Suppressor macrophage treated with lipopolysaccharide for 1 hour (primary cell): ENCODE data around the gene CCDC92.

ENCODE experiments used
- DNase-seq, 3 donors: peaks; one replicate each; pipeline ENCODE4 v3.0.0-alpha.2; 2020 to 2022

Gene CCDC92

DNA sequence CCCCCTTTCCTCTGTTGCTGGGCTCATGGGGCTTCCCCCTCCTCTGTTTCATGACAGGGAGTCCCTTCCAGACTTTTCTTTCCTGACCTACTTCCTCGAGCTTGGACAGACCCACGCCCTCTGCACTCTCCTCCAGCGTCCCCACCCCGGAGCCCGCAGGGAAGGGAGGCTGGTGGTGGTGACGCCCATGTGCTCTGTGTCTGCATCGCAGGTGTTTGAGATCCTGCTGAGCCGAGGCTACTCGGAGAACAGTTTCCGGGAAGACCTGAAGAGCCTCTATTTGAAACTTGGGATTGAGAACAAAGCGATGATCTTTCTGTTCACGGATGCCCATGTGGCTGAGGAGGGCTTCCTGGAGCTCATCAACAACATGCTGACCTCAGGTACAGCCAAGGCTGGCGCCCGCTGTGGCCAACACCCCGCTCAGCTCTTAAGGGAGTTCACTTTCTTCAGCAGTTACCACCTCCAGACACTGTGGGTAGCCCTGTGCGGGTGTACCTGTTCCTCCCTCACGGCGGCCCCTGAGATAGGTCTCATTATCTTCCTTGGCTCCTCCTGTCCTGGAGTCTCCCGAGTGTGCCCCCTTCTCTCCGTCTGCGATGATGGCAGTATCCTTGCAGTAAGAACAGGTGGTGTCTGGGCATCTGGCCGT, 85.6 kb downstream of the CCDC92 start:
- no peak for DNase-seq

DNA sequence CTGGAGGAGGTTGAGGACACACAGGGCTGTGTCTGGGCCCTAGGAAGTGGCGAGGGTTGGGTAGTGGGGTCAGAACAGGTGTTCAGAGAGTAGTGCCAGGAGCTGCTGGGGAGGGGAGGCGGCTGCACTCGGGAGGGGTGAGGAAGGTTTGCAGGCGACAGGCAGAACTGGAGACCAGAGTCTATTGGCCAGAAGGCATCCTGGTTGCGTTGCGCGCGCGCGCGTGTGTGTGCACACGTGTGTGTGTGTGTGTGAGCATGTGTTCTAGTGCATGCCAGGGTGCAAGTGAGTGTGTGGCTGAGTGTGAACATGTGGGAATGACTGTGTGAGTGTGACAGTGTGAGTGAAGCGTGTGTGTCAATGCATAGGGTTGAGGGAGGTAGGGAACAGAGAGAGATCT, 86.4 kb downstream of the CCDC92 start:
- DNase-seq: no peak
